Activated T-helper 1 cell treated with anti-CD3 and anti-CD28 coated beads, Interleukin-12 subunit alpha, Interleukin-12 subunit beta, Interleukin-2, Interleukin-4 antibody, amounts not matched to agents 30 ng/mL and 10 ng/mL and 1 ng/mL, durations not matched to agents 14 hours and 24 hours and 36 hours (primary cell): ENCODE results near the gene CMKLR1. TPM values are rescaled to one million over a fixed set of nuclear protein-coding genes. Genes with fewer than 3 reads are reported as not detected.

Experiments used
- DNase-seq: peaks from one replicate; pipeline ENCODE4 v3.0.0; 2021; ENCODE audit warnings: low spot score
- H3K27ac Mint-ChIP-seq: one replicate; pipeline ENCODE4 v1.8.0; 2021; ENCODE audit warnings: mild to moderate bottlenecking, mixed read lengths
- H3K27me3 Mint-ChIP-seq: one replicate; pipeline ENCODE4 v1.8.0; 2022; ENCODE audit warnings: mild to moderate bottlenecking, moderate library complexity, mixed read lengths; ENCODE audit not compliant: insufficient read depth
- H3K36me3 Mint-ChIP-seq: one replicate; pipeline ENCODE4 v1.8.0; 2021; ENCODE audit warnings: low read depth, mixed read lengths
- H3K4me1 Mint-ChIP-seq: one replicate; pipeline ENCODE4 v1.8.0; 2021; ENCODE audit warnings: low read depth, mixed read lengths
- H3K4me3 Mint-ChIP-seq: one replicate; pipeline ENCODE4 v1.8.0; 2021; ENCODE audit warnings: mild to moderate bottlenecking, moderate library complexity, mixed read lengths
- H3K9me3 Mint-ChIP-seq: one replicate; pipeline ENCODE4 v1.8.0; 2021; ENCODE audit warnings: mixed read lengths
- intact Hi-C: fragments of 100-400 bp; cut with micrococcal nuclease; formaldehyde crosslinking; loops from one replicate; pipeline ENCODE4 v1.15.1; 2024
- total RNA-seq: library from RNA; stranded (reverse); gene quantifications from 2 replicates; pipeline ENCODE4 v1.2.3, GENCODE V29; 2022

CMKLR1 gene
- total RNA-seq, 1 donor from 2014 or later: not detected

- Mint-ChIP-seq H3K36me3 (no peaks in the 10 kb centered on the region), H3K27ac (no peak overlapping the region), H3K4me1 (no peaks in the 10 kb centered on the region), H3K27me3 (peaks cover 7% of the 10 kb centered on the region), H3K9me3 (no peaks in the 10 kb centered on the region), H3K4me3 (no peak overlapping the region)
- no peak for DNase-seq
- intact Hi-C loops: no loop called here
Observed at GRCh38 chr12:108324351-108325017, 14.6 kb downstream of the CMKLR1 start.

DNA sequence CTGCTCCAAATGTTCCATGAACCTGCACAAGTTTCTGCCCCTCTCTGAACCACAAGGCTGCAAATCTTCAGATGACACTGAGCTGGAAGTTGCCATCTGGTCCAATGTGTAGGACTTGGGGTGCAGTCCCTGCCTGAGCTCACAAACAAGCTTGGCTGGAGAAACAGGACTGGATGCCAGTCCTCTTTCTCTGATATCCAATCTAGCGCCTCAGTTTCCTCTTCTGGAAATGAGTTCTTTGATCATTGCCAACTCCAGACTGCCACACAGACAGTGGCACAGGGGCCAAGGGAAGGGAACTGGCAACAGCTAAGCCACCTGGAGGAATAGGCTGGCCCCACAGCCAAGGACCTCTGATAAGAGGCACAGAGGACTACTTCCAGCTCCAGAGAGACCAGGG is 15.5 kb downstream of the CMKLR1 start:
- H3K9me3 Mint-ChIP-seq: no peaks in the 10 kb centered on the region
- H3K36me3 Mint-ChIP-seq: no peaks in the 10 kb centered on the region
- intact Hi-C loops: no loop called here
- H3K4me3 Mint-ChIP-seq: no peak overlapping the region
- DNase-seq: no peak
- no peaks in the 10 kb centered on the region for H3K4me1 Mint-ChIP-seq
- H3K27ac Mint-ChIP-seq: no peak overlapping the region
- peaks cover 8% of the 10 kb centered on the region for H3K27me3 Mint-ChIP-seq

DNA sequence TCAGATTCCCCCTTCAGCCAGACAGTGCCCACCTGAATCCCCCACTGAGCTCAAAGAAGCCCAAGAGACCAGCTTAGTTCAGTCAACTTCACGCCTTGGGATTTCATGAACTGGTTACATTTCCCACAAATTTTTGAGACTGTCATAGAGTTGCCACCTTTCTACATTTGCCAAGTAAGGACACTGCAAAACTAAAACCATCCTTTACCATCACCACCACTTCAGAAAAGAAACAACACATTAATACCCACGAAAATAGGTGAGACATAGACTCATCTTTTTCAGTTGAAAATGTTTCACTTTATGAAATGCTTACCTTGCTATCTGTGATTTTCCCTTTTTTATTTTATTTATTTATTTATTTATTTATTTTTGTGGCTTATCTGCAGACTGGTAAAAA is 16.1 kb downstream of the CMKLR1 start:
- H3K4me3 Mint-ChIP-seq: no peak overlapping the region

GRCh38 chr12:108321688-108322087 is 17.4 kb downstream of the CMKLR1 start:
- no peak overlapping the region for H3K27ac Mint-ChIP-seq
- no peak overlapping the region for H3K4me3 Mint-ChIP-seq
- H3K36me3 Mint-ChIP-seq: no peaks in the 10 kb centered on the region
- no peaks in the 10 kb centered on the region for H3K9me3 Mint-ChIP-seq
- intact Hi-C loops: no loop called here
- peaks cover 8% of the 10 kb centered on the region for H3K27me3 Mint-ChIP-seq
- DNase-seq: no peak
- H3K4me1 Mint-ChIP-seq: no peaks in the 10 kb centered on the region

More for the DNA sequence above, 16.1 kb downstream of the CMKLR1 start:
- no peaks in the 10 kb centered on the region for H3K4me1 Mint-ChIP-seq
- intact Hi-C loops: no loop called here
- H3K36me3 Mint-ChIP-seq: no peaks in the 10 kb centered on the region
- no peak for DNase-seq
- no peaks in the 10 kb centered on the region for H3K9me3 Mint-ChIP-seq
- peaks cover 8% of the 10 kb centered on the region for H3K27me3 Mint-ChIP-seq
- H3K27ac Mint-ChIP-seq: no peak overlapping the region

DNA sequence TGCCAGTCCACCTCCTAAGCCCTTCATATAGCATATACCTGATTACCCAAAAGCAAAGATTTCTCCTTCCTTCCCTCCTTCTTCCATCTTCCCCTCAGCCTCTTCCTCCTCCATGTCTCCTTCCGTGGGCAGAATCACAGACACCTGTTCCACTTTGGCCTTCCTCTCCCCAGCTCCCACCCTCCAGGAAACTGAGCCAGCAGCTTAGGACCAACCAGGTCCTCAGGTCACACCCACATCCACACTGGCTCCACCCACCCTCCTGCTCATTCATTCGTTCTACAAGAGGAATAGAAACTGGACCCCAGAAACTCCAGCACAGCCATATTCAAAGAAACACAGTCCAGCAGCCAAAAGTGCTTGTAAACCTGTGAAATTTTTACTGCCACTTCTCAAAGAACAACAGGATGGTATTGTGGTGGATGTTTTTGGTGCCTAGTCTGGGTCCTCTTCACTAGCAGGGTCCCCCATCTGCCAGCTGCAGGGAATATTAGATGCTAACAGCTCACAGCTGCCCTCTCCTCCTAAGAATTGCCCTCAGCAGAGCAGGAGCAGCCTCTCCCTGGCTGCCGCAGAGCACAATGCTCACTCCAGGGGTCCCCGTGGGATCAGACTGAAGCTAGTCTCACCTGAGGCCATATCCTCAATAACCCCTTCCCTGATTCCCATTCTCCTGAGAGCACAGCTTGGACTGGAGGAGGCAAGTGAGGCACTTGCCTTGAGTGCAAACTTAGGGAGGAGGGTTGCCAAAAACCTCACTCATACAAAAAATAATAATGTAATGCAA is 18.4 kb downstream of the CMKLR1 start:
- Mint-ChIP-seq H3K36me3 (no peaks in the 10 kb centered on the region), H3K4me1 (peaks cover 7% of the 10 kb centered on the region), H3K27me3 (peaks cover 12% of the 10 kb centered on the region), H3K9me3 (no peaks in the 10 kb centered on the region), H3K27ac (no peak overlapping the region), H3K4me3 (no peak overlapping the region)
- no peak for DNase-seq
- intact Hi-C loops: no loop called here

- Mint-ChIP-seq H3K27me3 (peaks cover 12% of the 10 kb centered on the region), H3K4me3 (no peak overlapping the region), H3K4me1 (peaks cover 7% of the 10 kb centered on the region), H3K9me3 (no peaks in the 10 kb centered on the region), H3K27ac (no peak overlapping the region), H3K36me3 (no peaks in the 10 kb centered on the region)
- intact Hi-C loops: no loop called here
- no peak for DNase-seq
Observed at GRCh38 chr12:108319277-108320234, 19.6 kb downstream of the CMKLR1 start.

DNA sequence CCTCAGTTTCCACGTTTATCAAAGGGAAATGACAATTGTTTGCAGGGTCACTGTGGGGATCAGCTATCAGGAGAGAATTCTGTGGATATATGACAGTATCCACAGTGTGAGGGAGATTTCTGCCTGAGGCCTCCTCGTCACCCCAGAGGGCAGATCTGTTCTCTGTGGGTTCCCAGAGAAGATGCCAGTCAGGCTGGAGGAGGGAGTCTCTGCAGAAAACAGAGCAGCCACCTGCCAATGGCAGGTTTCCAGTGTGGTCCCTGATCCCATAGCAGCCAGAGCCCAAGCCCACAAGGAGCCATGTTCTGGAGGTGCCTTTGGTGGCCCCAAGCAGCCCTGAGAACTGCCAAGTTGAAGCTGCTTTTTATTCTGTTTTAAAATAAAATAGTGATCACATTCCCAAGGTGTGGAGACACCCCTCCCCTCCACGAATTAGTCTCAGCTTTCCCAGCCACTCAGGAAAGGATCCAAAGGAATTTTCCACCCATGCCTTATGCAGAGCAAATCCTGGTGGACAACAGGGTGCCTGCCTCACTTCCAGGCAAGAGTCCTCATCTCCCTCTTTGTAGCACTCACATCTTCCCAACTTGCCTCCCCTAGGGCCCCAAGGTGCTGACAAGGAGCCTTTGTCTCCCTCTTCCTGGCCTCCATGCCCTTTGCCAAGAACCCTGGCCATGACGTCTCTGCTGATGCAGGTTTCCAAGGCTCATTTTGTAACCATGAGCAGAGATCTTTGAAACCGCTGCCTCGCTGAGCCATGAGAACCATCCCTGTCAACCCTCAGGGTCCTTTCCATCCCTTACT is 20.4 kb downstream of the CMKLR1 start:
- no peak overlapping the region for H3K27ac Mint-ChIP-seq
- intact Hi-C loops: no loop called here
- no peak for DNase-seq
- H3K36me3 Mint-ChIP-seq: no peaks in the 10 kb centered on the region
- no peak overlapping the region for H3K4me3 Mint-ChIP-seq
- H3K27me3 Mint-ChIP-seq: peaks cover 12% of the 10 kb centered on the region
- H3K9me3 Mint-ChIP-seq: no peaks in the 10 kb centered on the region
- H3K4me1 Mint-ChIP-seq: peaks cover 13% of the 10 kb centered on the region

- no peaks in the 10 kb centered on the region for H3K36me3 Mint-ChIP-seq
- no peak overlapping the region for H3K27ac Mint-ChIP-seq
- intact Hi-C loops: no loop called here
- H3K27me3 Mint-ChIP-seq: peaks cover 10% of the 10 kb centered on the region
- no peaks in the 10 kb centered on the region for H3K9me3 Mint-ChIP-seq
- no peak for DNase-seq
- H3K4me3 Mint-ChIP-seq: no peak overlapping the region
- peaks cover 17% of the 10 kb centered on the region for H3K4me1 Mint-ChIP-seq
Observed at GRCh38 chr12:108317308-108318234, 21.5 kb downstream of the CMKLR1 start.

DNA sequence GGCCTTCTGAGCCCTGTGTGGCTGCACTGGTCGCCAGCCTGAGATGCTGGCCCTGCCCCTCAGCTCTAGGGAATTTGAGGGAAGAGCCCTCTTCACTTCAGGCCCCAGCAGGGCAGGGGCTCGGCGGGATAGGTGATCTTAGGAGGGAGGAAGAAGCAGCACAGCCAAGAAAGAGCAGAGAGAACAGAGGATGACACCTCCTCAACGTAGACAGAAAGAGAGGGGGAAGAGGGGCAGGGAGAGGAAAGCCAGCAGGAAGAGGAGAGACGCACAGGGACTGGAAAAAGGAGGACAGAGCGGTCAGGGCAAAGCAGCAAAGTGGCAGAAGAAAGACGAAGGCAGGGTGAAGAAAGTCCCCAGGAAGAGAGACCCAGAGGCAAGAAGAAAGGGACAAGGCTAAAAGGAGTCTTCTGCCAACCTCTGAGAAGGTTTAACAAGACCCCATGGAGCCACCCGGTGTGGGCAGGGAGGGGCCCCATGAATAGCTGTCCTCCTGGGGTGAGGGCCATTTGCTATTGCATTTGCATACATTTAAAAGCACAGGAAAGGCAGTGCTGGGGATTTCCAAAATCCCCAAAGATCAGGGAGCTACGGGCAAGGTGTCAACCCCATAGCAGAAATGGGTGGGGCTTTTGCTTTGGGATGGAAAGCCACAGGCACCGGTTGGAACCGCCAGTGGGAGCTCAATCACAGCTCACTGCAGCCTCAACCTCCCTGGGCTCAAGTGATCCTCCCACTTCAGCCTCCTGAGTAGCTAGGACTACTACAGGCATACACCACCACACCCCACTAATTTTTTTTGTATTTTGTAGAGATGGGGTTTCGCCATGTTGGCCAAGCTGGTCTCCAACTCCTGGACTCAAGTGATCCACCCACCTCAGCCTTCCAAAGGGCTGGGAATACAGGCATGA is 22.7 kb downstream of the CMKLR1 start:
- intact Hi-C loops: no loop called here
- no peak for DNase-seq
- H3K4me1 Mint-ChIP-seq: peaks cover 17% of the 10 kb centered on the region
- H3K27me3 Mint-ChIP-seq: peaks cover 7% of the 10 kb centered on the region
- no peaks in the 10 kb centered on the region for H3K36me3 Mint-ChIP-seq
- no peak overlapping the region for H3K4me3 Mint-ChIP-seq
- no peaks in the 10 kb centered on the region for H3K9me3 Mint-ChIP-seq
- H3K27ac Mint-ChIP-seq: no peak overlapping the region

DNA sequence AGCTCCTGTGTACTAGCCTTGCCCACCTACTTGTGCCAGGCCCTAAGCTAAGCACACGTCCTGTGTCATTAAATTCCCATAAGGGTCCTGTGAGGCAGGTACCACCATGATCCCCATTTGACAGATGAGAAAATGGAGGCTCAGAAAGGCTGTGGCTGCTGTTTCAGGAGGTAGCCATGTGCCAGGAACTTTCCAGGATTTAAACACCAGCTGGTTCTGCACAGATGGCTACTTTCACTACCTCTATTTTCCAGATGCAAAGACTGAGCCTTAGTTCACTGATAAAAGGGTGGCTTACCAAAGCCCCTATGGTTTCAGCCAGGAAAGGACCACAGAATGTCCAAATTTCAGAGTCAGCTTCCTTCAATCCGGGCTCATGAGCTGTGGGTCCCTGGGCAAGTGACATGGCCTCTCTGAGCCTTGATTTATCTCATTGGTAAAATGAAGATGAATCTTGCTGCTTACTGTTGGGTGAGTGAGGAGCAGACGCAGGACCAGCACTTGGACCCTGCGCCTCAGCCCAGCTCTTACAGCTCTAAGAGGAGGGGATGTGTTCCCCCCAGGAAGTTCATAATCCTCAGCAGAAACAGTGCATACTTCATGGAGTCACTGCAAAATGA is 23.5 kb downstream of the CMKLR1 start:
- Mint-ChIP-seq H3K4me1 (peaks cover 17% of the 10 kb centered on the region), H3K4me3 (no peak overlapping the region), H3K36me3 (no peaks in the 10 kb centered on the region), H3K27ac (no peak overlapping the region), H3K27me3 (peaks cover 7% of the 10 kb centered on the region), H3K9me3 (no peaks in the 10 kb centered on the region)
- intact Hi-C loops: no loop called here
- DNase-seq: no peak
